Activated B cell treated with CpG ODN at 0.5 μM for 24 hours (primary cell): ENCODE measurements around the gene IL19. TPM values are rescaled to one million over a fixed set of nuclear protein-coding genes. Genes with fewer than 3 reads are reported as not detected.
A peak's percentile ranks its signal among the peaks of the same experiment; 100 is the strongest.

ENCODE experiments used
- ATAC-seq: fragments of 200-7000 bp; cut with Tn5 transposase; one replicate; pipeline ENCODE4 v1.10.0; 2021; ENCODE audit warnings: low read depth, mild to moderate bottlenecking, moderate library complexity
- CTCF ChIA-PET: fragments of 350-600 bp; sonication (Branson Sonifier 250); formaldehyde crosslinking; loops from one replicate; lab custom pipeline; 2021; ENCODE audit warnings: antibody characterized with exemption; lab: Charles Lee
- POLR2A ChIA-PET: fragments of 350-600 bp; sonication (Branson Sonifier 250); formaldehyde crosslinking; loops from one replicate; lab custom pipeline; 2021; ENCODE audit warnings: antibody characterized with exemption; lab: Charles Lee
- DNase-seq: peaks from one replicate; pipeline ENCODE4 v3.0.0; 2022
- H3K27ac Mint-ChIP-seq: one replicate; pipeline ENCODE4 v1.8.0; 2020; ENCODE audit warnings: mixed read lengths
- H3K27me3 Mint-ChIP-seq: one replicate; pipeline ENCODE4 v1.8.0; 2021; ENCODE audit warnings: mixed read lengths
- H3K36me3 Mint-ChIP-seq: one replicate; pipeline ENCODE4 v1.8.0; 2021; ENCODE audit warnings: low read depth, mixed read lengths
- H3K4me1 Mint-ChIP-seq: one replicate; pipeline ENCODE4 v1.8.0; 2021; ENCODE audit warnings: mixed read lengths
- H3K4me3 Mint-ChIP-seq: one replicate; pipeline ENCODE4 v1.8.0; 2020; ENCODE audit warnings: mild to moderate bottlenecking, mixed read lengths
- H3K9me3 Mint-ChIP-seq: one replicate; pipeline ENCODE4 v1.8.0; 2020; ENCODE audit warnings: mixed read lengths
- CTCF ChIP-seq: fragments of 200-600 bp; IDR thresholded peaks from one replicate; pipeline ENCODE4 v1.8.0; 2022; ENCODE audit warnings: antibody characterized with exemption, mild to moderate bottlenecking
- intact Hi-C: fragments of 100-400 bp; cut with micrococcal nuclease; formaldehyde crosslinking; loops from one replicate; pipeline ENCODE4 v1.15.1; 2024
- total RNA-seq: library from RNA; stranded (reverse); gene quantifications from 2 replicates; pipeline ENCODE4 v1.2.3, GENCODE V29; 2022

IL19 gene
- total RNA-seq, 1 donor from 2014 or later: not detected

GRCh38 chr1:206729050-206729449 is 41.5 kb upstream of the IL19 start:
- intact Hi-C loops: loop anchor here (5.0 kb wide), 1 partner anchor 348 kb away; no protein-coding TSS in a partner anchor
- DNase-seq: no peak
- no peak overlapping the region for H3K27ac Mint-ChIP-seq
- CTCF ChIA-PET: interaction anchor here (1.7 to 6.7 kb wide), 5 partner anchors 64 to 253 kb away, joined by 6 to 60 read pairs (median 40); no protein-coding TSS in a partner anchor
- no peaks in the 10 kb centered on the region for H3K27me3 Mint-ChIP-seq
- ATAC-seq: no peak
- H3K4me3 Mint-ChIP-seq: no peak overlapping the region
- POLR2A ChIA-PET: no interaction called here
- no peaks in the 10 kb centered on the region for H3K9me3 Mint-ChIP-seq
- TF ChIP-seq CTCF: no peak
- peaks cover 52% of the 10 kb centered on the region for H3K36me3 Mint-ChIP-seq
- peaks cover 33% of the 10 kb centered on the region for H3K4me1 Mint-ChIP-seq

- intact Hi-C loops: loop anchor here (5.0 kb wide), 1 partner anchor 348 kb away; no protein-coding TSS in a partner anchor
- Mint-ChIP-seq H3K4me3 (no peak overlapping the region), H3K27me3 (no peaks in the 10 kb centered on the region), H3K36me3 (peaks cover 55% of the 10 kb centered on the region), H3K9me3 (no peaks in the 10 kb centered on the region), H3K4me1 (peaks cover 32% of the 10 kb centered on the region), H3K27ac (no peak overlapping the region)
- ChIA-PET CTCF (interaction anchor here (1.4 to 5.8 kb wide), 3 partner anchors 65 to 183 kb away, joined by 3 to 40 read pairs (median 6); no protein-coding TSS in a partner anchor), POLR2A (interaction anchor here (1.6 kb wide), 1 partner anchor 10 kb away, joined by 5 read pairs; no protein-coding TSS in a partner anchor)
- DNase-seq: no peak
- ATAC-seq: no peak
- no peak for TF ChIP-seq CTCF
Measured at GRCh38 chr1:206729507-206729906, 41.1 kb upstream of the IL19 start.

GRCh38 chr1:206732508-206732907 is 38.1 kb upstream of the IL19 start:
- Mint-ChIP-seq H3K36me3 (peaks cover 68% of the 10 kb centered on the region), H3K27me3 (no peaks in the 10 kb centered on the region), H3K27ac (no peak overlapping the region), H3K4me1 (peaks cover 26% of the 10 kb centered on the region), H3K4me3 (no peak overlapping the region), H3K9me3 (no peaks in the 10 kb centered on the region)
- DNase-seq (no peak), ATAC-seq (no peak)
- POLR2A ChIA-PET: interaction anchor here (0.5 kb wide), 1 partner anchor 13 kb away, joined by 4 read pairs; no protein-coding TSS in a partner anchor
- intact Hi-C loops: no loop called here
- TF ChIP-seq CTCF: no peak
- CTCF ChIA-PET: interaction anchor here (3.5 to 7.6 kb wide), 4 partner anchors 36 to 181 kb away, joined by 31 to 252 read pairs (median 88); partner anchors contain the start of gene IL19

GRCh38 chr1:206732992-206733391 is 37.6 kb upstream of the IL19 start:
- Mint-ChIP-seq H3K4me1 (peaks cover 31% of the 10 kb centered on the region), H3K27me3 (no peaks in the 10 kb centered on the region), H3K4me3 (no peak overlapping the region), H3K36me3 (peaks cover 68% of the 10 kb centered on the region), H3K9me3 (no peaks in the 10 kb centered on the region), H3K27ac (no peak overlapping the region)
- ATAC-seq (no peak), DNase-seq (no peak)
- ChIA-PET POLR2A (interaction anchor here (1.3 kb wide), 1 partner anchor 179 kb away, joined by 4 read pairs; no protein-coding TSS in a partner anchor), CTCF (interaction anchor here (2.2 to 7.6 kb wide), 7 partner anchors 35 to 249 kb away, joined by 14 to 252 read pairs (median 49); partner anchors contain the start of gene IL19)
- intact Hi-C loops: no loop called here
- TF ChIP-seq CTCF: no peak

GRCh38 chr1:206734499-206735142 is 36.0 kb upstream of the IL19 start:
- TF ChIP-seq CTCF: peak; percentile 41
- ChIA-PET CTCF (interaction anchor here (0.6 to 7.6 kb wide), 49 partner anchors 8 to 247 kb away, joined by 3 to 252 read pairs (median 5); partner anchors contain the start of genes DYRK3, FCMR, IL19 and IL20), POLR2A (interaction anchor here (0.6 to 2.6 kb wide), 13 partner anchors 35 to 248 kb away, joined by 3 to 18 read pairs (median 4); partner anchors contain the start of gene IL19)
- Mint-ChIP-seq H3K36me3 (peaks cover 57% of the 10 kb centered on the region), H3K27ac (peak overlapping the region; percentile 24), H3K4me1 (peaks cover 43% of the 10 kb centered on the region), H3K27me3 (no peaks in the 10 kb centered on the region), H3K9me3 (no peaks in the 10 kb centered on the region), H3K4me3 (no peak overlapping the region)
- ATAC-seq: peak; percentile 69
- DNase-seq: peak; percentile 74
- intact Hi-C loops: loop anchor here (1.0 to 2.0 kb wide), 6 partner anchors 74 to 248 kb away; partner anchors contain the start of gene IL20
